Measurements from ENCODE around the gene TP53RK.

GRCh38 chr20:46683668-46683938, 5.6 kb downstream of the TP53RK start:
- TF ChIP-seq CTCF (conservative IDR thresholded peaks at IDR 0.05; ENCODE audit: low read depth in 2 of 2) (no peak), POLR2AphosphoS5 (IDR thresholded peaks at IDR 0.05; ENCODE audit: low read depth) (no peak), ETS1 (IDR thresholded peaks at IDR 0.05) (no peak), REST (IDR thresholded peaks at IDR 0.05; ENCODE audit: unreplicated experiment) (no peak), EZH2 (IDR thresholded peaks at IDR 0.05; ENCODE audit: low read depth, unreplicated experiment) (no peak), CREB1 (CRISPR knock-in tag; IDR thresholded peaks at IDR 0.05; ENCODE audit: low read depth) (no peak), JUNB (IDR thresholded peaks at IDR 0.05; ENCODE audit: unreplicated experiment) (no peak), ZNF462 (CRISPR knock-in tag; IDR thresholded peaks at IDR 0.05) (no peak), NANOG (IDR thresholded peaks at IDR 0.05; ENCODE audit: borderline replicate concordance) (no peak), EZH2phosphoT487 (IDR thresholded peaks at IDR 0.05; ENCODE audit: unreplicated experiment) (no peak), ZNF114 (CRISPR knock-in tag; IDR thresholded peaks at IDR 0.05) (no peak), STAT1 (IDR thresholded peaks at IDR 0.05; ENCODE audit: unreplicated experiment) (no peak)
